Hematopoietic multipotent progenitor cell (in vitro differentiated cells): Measurements from ENCODE around the gene MAST4. TPM values are rescaled to one million over a fixed set of nuclear protein-coding genes. Genes with fewer than 3 reads are reported as not detected.

Experiments used
- DNase-seq, 3 donors: peaks; one replicate each; pipeline ENCODE4 v3.0.0-alpha.2; 2011 to 2015; ENCODE audit warnings: low read depth in 2 of 3, low spot score in 2 of 3
- total RNA-seq: library from RNA; depleted of rRNA; stranded (reverse); fragments of >200 nt; gene quantifications from one replicate; pipeline ENCODE4 v1.2.3, GENCODE V29; 2012

Gene MAST4
- total RNA-seq, 1 donor = 19.9 TPM

GRCh38 chr5:67030289-67031056 is 434.3 kb downstream of the MAST4 start:
- DNase-seq = no peak

GRCh38 chr5:67031057-67031443 is 434.9 kb downstream of the MAST4 start:
- no peak for DNase-seq

DNA sequence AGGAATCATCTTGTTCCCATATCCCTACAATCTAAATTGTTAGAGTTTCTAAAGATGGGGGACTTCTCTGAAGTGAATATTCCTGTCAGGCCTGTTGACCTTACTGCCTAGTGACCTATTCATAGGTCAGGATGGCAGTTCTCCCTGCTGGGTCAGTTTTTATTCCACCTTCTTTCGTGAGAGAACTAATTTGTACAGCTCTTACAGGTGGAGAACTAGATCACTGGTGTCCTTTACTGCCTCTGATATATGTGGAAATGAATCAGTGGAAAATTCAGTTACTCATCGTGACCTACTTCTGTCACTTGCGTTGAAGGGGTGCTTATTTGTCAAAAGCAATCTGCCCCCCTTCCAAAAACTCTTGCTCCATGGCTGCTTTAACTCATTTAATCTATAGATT is 435.5 kb downstream of the MAST4 start:
- DNase-seq = no peak

GRCh38 chr5:67032921-67033664 is 436.9 kb downstream of the MAST4 start:
- peak in 2 of 3 donors; percentile 53 to 88 for DNase-seq

DNA sequence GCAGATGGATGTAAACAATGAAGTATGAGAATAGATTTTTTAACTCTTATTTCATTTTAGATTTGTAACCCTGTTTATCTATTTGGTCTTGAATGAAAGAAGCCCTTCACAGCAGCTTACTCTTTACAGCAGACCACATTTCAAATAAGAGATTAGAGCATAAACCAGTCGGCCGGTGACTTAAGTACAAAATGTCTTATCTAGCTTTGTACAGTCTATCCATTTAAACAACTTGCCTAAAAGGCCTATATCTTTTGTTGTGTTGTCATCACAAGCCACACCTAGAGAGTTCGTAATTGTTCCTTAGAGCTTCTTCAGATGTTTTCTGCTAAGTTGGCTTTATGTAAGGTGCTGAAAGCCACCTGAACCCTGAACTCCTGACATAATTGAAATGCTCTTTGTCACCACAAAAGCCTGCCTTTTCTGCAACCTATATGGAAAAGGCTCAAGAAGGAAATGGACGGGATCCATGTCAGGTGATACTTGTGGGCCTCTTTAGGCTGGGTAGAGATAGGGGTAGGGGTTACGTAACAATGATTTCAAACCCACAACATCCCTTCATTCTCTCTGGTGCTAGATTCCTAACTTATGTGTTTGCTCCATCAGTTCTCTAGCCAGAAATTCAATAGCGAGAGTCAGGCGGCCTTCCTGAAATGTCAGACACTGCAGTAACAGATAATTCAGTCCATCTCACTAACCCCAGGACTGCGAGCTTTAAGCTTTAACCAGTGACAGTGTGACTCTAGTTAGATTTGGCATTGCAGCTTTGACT is 437.9 kb downstream of the MAST4 start:
- no peak for DNase-seq

DNA sequence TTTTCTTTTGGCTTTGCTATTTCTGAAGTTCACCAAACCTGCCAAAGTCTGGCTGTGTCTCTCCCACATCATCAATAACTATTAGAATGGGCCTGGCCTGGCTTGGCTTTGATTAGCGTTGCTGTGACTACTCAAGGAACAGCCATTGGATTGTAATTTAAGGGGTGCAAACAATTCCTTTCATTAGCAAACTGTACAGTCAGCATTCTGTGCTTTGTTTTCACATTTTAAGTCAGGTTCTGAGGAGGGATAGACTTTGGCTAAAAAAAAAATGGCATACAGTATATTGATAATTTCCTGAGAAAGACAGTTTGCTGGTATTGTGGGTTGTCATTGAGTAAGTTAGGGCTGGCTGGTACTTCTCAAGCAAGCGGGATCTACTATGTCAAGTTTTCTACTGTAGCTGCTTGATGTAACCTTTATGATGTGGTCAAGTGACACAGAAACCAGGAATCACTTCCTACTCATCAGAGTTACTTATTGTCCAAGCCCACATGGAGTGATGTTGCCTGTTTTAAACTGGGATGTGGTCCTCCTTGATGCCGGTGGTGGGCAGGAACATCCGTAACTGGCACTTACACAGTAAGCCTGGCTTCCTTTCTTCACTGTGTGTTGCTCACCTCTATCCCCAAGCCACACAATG is 439.0 kb downstream of the MAST4 start:
- no peak for DNase-seq

- DNase-seq = no peak
These were observed 441.0 kb downstream of the MAST4 start for GRCh38 chr5:67037171-67037570.

GRCh38 chr5:67038817-67039603 is 442.8 kb downstream of the MAST4 start:
- DNase-seq = no peak

DNA sequence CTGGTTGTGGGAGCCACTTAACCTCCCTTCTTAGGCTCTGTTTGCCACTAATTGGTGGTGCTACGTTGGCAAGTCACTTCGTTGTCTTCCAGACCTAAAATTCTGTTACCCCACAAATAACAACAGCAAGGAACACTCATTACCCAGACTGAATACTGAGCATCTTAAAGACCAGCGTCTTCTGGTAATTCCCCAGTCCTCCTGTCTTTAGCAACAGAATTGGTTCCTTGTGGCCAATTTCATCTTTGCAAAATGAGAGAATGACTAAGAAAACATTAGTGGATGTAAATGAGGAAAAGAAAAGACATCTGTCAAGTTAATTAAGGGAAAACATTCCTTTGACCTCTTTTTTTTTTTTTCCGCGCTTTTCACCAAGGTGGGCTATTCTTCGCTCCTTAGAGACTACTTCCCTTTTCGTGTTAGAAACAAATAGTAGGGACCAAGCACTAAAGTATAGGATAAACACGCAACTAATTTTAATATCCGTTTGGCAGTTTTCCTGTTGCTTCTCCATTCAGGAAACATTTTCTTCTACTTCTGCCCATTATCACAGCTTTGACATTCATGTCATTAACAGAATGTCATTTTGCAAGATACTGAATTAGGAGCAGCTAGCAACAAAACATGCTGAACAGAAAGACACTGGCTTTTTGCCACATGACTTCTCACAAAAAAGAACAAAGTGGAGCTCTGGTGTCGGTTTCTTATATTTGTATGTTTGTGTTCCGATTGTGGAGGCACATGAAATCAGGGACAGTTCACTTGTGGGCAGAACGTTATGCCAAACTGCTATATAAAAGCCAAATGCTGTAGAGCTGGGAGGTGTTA is 446.2 kb downstream of the MAST4 start:
- DNase-seq = peak in 1 of 3 donors; percentile 36

DNA sequence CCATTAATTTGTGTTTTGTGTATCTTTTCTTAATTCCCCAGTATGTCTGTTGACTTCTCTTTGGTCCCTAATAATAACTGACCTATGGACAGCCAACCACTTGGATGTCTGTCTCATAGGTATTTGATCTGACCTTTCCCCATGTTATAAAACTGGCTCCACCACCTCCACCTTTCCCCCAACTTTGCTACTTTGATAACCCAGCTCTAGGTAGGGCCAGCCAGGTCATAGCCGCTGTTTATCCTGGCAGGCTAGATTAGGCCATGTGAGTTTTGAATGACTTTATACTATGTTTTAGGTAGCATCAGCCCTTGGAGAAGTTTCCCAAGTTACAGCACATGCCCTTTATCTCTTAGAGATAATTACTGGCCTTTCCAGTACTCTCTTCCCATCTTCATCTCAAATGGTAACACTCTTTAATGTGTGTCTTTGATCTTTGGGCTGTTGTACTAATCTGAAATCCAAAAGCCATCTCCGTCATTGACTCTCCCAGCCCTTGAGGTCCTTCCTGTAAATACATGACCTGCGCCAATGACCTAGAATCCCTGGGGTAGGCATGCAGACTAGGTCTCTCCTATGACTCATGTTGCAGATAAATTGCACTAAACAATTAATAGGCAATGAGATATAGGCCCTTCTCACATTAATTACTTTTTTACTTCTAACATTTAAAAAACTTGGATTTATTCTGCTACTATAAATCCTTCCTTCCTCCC is 447.8 kb downstream of the MAST4 start:
- DNase-seq = no peak

- DNase-seq = no peak
These were observed 449.9 kb downstream of the MAST4 start for GRCh38 chr5:67045816-67046740.

GRCh38 chr5:67047160-67047559 is 451.0 kb downstream of the MAST4 start:
- peak in 1 of 3 donors; percentile 40 for DNase-seq

DNA sequence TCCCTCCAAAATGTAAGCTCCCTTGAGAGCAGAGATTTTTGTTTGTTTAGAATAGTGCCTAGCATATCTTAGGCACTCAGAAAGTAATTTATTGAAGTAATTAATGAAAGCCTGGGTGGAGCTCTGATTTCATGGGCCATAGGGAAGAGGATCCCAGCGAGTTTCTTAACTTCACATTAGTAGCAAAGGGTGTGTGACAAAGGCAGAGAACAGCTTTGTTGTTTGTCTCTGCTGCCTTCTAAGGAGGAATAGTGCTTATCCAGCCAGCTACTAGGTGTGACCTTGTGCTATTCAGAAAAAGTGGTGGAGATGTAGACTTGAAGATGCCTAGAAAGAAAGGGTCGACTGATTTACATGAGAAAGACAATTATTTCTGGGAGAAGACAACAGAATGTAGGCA is 451.4 kb downstream of the MAST4 start:
- no peak for DNase-seq

GRCh38 chr5:67050125-67050524 is 453.9 kb downstream of the MAST4 start:
- DNase-seq = no peak

GRCh38 chr5:67050635-67051034 is 454.4 kb downstream of the MAST4 start:
- DNase-seq = no peak

GRCh38 chr5:67051164-67051563 is 455.0 kb downstream of the MAST4 start:
- DNase-seq = no peak

- DNase-seq = no peak
These were observed 455.8 kb downstream of the MAST4 start for GRCh38 chr5:67052034-67052433.

DNA sequence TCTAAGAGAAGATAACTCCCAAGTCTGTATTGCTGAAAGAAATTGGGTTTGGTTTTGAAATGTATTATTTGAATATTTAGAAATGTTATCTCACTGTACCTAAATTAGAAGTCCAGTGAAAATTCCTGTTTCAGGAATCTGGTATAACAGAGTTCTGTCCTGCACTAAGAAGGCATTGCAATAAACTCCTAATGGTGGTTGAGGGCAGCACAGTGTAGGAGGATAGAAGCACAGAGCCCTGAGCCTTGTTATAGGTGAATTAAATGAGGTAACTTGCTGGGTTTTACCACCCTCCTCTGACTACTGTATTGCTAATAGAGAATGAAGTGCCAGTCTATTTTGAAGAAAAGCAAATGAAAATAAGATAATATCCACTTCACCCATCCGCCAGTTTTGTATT is 457.0 kb downstream of the MAST4 start:
- DNase-seq = peak in 1 of 3 donors; percentile 41
